ENCODE data around the gene DNASE1L3.
"Not testable (repeated sequence)": the region's sequence is repeated elsewhere in the genome, so short reads cannot be mapped to it uniquely, and the experiment has no call there.

DNASE1L3 gene

GRCh38 chr3:58235970-58236369 is 25.2 kb upstream of the DNASE1L3 start:
- no peak for DNase-seq (ENCODE audit: low read depth)

- no peak for DNase-seq (ENCODE audit: low read depth)
Measured at GRCh38 chr3:58234516-58234931, 23.8 kb upstream of the DNASE1L3 start.

GRCh38 chr3:58231666-58232065 is 20.9 kb upstream of the DNASE1L3 start:
- DNase-seq (ENCODE audit: low read depth), result no peak

- DNase-seq (ENCODE audit: low read depth), result no peak
Measured at GRCh38 chr3:58230876-58231552, 20.2 kb upstream of the DNASE1L3 start.

- DNase-seq (ENCODE audit: low read depth), result not testable (repeated sequence)
Measured at GRCh38 chr3:58227933-58228332, 17.2 kb upstream of the DNASE1L3 start.

DNA sequence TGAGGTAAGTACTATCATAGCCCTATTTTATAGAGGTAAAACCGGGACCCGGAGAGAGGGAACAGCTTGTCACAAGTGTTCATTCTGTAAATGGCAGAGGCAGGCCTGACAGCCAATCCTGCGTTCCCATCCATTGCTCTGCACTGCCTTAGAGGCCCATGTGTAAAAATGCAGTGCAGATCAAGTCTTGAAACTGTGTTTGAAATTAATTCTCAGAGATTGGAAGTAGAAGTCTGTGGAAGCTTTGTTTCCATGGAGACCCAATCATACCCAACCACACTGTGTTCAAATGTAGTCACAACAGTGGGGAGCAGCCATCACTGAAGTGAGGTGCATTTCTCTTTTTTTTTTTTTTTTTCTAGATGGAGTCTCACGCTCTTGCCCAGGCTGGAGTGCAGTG is 13.1 kb upstream of the DNASE1L3 start:
- no peak for DNase-seq (ENCODE audit: low read depth)

GRCh38 chr3:58222161-58222724 is 11.5 kb upstream of the DNASE1L3 start:
- DNase-seq (ENCODE audit: low read depth), result no peak

- DNase-seq (ENCODE audit: low read depth), result no peak
Measured at GRCh38 chr3:58218904-58219303, 8.1 kb upstream of the DNASE1L3 start.

GRCh38 chr3:58217209-58217811 is 6.5 kb upstream of the DNASE1L3 start:
- DNase-seq (ENCODE audit: low read depth), result peak; percentile 47

DNA sequence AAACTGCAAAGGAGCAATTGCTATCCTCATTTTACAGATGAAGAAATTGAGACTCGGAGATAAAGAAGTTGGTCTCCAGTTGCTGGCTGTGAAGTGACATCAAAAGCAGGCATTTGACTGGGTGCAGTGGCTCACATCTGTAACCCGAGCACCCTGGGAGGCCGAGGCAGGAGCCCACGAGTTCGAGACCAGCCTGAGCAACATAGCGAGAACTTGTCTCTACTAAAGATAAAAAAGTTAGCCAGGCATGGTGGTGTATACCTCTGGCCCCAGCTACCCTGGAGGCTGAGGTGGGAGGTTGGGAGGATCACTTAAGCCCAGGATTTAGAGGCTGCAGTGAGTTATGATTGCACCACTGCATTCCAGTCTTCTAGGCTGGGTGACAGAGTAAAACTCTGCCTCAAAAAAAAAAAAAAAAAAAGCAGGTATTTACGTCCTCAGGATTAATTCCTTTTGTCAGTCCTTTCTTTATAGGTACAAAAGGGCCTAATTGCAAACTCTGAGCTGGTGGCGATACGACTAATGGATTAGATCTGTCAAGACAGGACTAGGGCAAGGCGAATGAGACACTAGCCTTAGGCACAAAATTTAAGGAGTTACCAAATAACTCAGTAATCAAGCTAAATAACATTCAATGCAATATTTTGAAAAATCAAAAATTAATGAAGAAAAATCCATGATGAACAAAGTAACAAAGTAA is 5.9 kb upstream of the DNASE1L3 start:
- DNase-seq (ENCODE audit: low read depth), result no peak

- no peak for DNase-seq (ENCODE audit: low read depth)
Measured at GRCh38 chr3:58215317-58216025, 4.7 kb upstream of the DNASE1L3 start.

- no peak for DNase-seq (ENCODE audit: low read depth)
Measured at GRCh38 chr3:58214484-58215316, 3.9 kb upstream of the DNASE1L3 start.

GRCh38 chr3:58209933-58210332 is 839 bp downstream of the DNASE1L3 start:
- no peak for DNase-seq (ENCODE audit: low read depth)

- DNase-seq (ENCODE audit: low read depth), result no peak
Measured at GRCh38 chr3:58207954-58208353, 2.8 kb downstream of the DNASE1L3 start.

DNA sequence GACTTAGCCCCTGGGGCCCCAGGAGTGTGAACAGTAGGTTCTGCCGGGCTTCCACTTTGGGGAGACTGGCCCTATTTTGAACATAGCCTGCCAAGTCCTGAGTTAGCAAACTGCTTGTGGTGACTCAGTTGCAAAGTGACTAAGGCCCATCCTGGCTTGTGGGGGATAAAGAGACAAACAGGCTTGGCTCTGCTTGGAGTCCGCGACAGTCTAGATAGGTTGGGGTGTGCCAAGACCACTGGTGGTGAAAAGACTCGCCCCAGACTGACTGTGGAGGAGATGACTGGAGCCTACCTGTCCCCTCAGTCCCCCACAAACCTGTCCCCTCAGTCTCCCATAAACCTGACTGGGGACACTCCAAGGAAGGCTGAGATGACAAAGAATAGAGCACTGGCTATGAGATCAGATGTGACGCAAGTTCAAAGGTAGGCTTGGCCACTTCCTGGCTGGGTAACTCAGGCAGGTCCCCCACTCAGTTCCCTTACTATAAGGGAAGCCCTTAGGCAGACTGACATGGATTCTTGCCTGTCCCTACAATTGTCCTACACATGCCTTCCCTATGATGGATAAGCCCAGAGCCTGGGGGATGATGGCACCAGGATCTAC is 4.3 kb downstream of the DNASE1L3 start:
- peak; percentile 37 for DNase-seq (ENCODE audit: low read depth)

- DNase-seq (ENCODE audit: low read depth), result no peak
Measured at GRCh38 chr3:58205981-58206380, 4.8 kb downstream of the DNASE1L3 start.

- no peak for DNase-seq (ENCODE audit: low read depth)
Measured at GRCh38 chr3:58204720-58205119, 6.1 kb downstream of the DNASE1L3 start.

- no peak for DNase-seq (ENCODE audit: low read depth)
Measured at GRCh38 chr3:58203541-58203940, 7.2 kb downstream of the DNASE1L3 start.

- DNase-seq (ENCODE audit: low read depth), result no peak
Measured at GRCh38 chr3:58202917-58203360, 7.8 kb downstream of the DNASE1L3 start.

GRCh38 chr3:58201451-58201850 is 9.3 kb downstream of the DNASE1L3 start:
- not testable (repeated sequence) for DNase-seq (ENCODE audit: low read depth)

DNA sequence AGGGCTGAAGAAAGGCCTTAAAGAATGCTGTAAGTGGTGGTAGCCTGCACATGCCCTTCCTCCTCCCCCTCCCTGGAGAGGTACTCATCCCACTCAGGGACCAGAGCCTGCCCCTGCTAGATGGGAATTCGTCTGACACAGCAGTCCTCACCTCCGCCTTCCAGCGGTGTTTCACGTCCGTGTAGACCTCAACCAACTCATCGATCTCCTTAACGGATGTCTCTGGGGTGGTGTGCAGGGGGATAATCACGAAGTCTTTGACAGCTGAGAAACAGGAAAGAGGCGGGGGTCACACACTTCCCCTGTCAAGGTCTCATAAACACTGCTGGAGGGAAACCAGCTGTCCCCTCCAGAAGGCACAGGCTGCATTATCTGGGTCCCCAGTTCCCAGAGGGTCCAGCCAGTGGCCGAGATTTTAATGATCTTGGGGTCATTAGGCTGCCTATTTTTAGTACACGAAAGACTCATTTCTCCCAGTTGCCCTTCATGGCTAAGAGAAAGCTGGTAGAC is 9.9 kb downstream of the DNASE1L3 start:
- DNase-seq (ENCODE audit: low read depth), result no peak
